HG03103 (cell line): ENCODE data around the gene CPXM1.

Experiments
- ATAC-seq: cut with Tn5 transposase; IDR thresholded peaks from one replicate; pipeline ENCODE4 v1.9.1; 2021; ENCODE audit warnings: low read depth; ENCODE audit not compliant: unreplicated experiment

Gene CPXM1

GRCh38 chr20:2804041-2804828 is 3.8 kb upstream of the CPXM1 start:
- no peak for ATAC-seq

GRCh38 chr20:2801286-2801728 is 880 bp upstream of the CPXM1 start:
- ATAC-seq: no peak

- ATAC-seq: no peak
Measured at GRCh38 chr20:2799688-2800520, 523 bp downstream of the CPXM1 start.

- ATAC-seq: no peak
Measured at GRCh38 chr20:2799271-2799670, 1.2 kb downstream of the CPXM1 start.

GRCh38 chr20:2798814-2799213 is 1.6 kb downstream of the CPXM1 start:
- no peak for ATAC-seq

GRCh38 chr20:2798095-2798805 is 2.2 kb downstream of the CPXM1 start:
- no peak for ATAC-seq

- ATAC-seq: no peak
Measured at GRCh38 chr20:2797136-2797983, 3.1 kb downstream of the CPXM1 start.

GRCh38 chr20:2796011-2796660 is 4.3 kb downstream of the CPXM1 start:
- ATAC-seq: no peak

GRCh38 chr20:2795451-2795850 is 5.0 kb downstream of the CPXM1 start:
- no peak for ATAC-seq

GRCh38 chr20:2794866-2795447 is 5.5 kb downstream of the CPXM1 start:
- ATAC-seq: no peak

- no peak for ATAC-seq
Measured at GRCh38 chr20:2794202-2794748, 6.2 kb downstream of the CPXM1 start.

- no peak for ATAC-seq
Measured at GRCh38 chr20:2793471-2793870, 7.0 kb downstream of the CPXM1 start.

- ATAC-seq: no peak
Measured at GRCh38 chr20:2783908-2784566, 16.4 kb downstream of the CPXM1 start.

- no peak for ATAC-seq
Measured at GRCh38 chr20:2780948-2781347, 19.5 kb downstream of the CPXM1 start.

- ATAC-seq: no peak
Measured at GRCh38 chr20:2778602-2779321, 21.7 kb downstream of the CPXM1 start.

GRCh38 chr20:2775139-2775538 is 25.3 kb downstream of the CPXM1 start:
- ATAC-seq: no peak

GRCh38 chr20:2773812-2774211 is 26.6 kb downstream of the CPXM1 start:
- no peak for ATAC-seq

- ATAC-seq: no peak
Measured at GRCh38 chr20:2771631-2772080, 28.8 kb downstream of the CPXM1 start.
